GM18502 (cell line): ENCODE measurements around the gene RPGR.

Source experiments
- ATAC-seq: cut with Tn5 transposase; IDR thresholded peaks from one replicate; pipeline ENCODE4 v1.9.1; 2021; ENCODE audit warnings: mild to moderate bottlenecking; ENCODE audit not compliant: unreplicated experiment, poor library complexity

The RPGR gene

DNA sequence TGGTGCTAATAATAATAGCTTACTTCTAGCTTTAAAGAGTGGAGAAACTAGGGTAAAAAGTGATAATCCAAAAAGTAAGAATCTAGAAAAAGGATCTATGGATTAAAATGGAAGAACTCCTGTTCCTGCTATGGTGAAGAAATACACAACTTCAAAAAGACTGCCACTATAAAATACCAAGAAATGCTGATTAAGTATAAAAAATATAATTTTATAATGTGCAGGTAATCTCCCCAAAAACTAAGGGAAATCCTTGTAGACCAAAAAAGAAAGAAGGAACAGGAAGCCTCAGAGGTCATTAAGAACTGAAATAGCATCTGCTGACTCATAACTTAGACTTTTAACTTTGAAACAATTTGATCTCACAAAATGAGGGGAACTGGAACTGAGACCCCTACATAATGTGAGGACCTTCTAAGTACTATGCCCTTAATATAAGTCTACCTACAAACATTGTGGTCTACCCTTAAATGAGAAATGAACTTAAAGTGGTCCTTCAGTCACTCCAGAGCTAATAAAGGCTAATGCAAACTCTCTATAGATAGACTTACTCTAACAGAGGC, 56.1 kb downstream of the RPGR start:
- ATAC-seq, result peak; percentile 87

DNA sequence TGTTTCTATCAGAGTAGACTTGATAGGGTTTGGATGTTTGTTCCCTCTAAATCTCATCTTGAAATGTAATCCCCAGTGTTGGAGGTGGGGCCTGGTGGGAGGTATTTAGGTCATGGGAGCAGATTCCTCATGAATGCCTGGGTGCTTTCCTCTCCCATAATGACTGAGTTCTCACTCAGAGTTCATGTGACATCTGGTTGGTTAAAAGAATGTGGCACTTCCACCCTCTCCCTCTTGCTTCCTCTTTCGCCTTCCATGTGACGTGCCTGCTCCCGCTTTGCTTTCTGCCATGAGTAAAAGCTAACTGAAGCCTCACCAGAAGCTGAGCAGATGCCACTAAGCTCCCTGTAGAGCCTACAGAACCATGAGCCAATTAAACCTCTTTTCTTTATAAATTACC, 59.3 kb downstream of the RPGR start:
- no peak for ATAC-seq

DNA sequence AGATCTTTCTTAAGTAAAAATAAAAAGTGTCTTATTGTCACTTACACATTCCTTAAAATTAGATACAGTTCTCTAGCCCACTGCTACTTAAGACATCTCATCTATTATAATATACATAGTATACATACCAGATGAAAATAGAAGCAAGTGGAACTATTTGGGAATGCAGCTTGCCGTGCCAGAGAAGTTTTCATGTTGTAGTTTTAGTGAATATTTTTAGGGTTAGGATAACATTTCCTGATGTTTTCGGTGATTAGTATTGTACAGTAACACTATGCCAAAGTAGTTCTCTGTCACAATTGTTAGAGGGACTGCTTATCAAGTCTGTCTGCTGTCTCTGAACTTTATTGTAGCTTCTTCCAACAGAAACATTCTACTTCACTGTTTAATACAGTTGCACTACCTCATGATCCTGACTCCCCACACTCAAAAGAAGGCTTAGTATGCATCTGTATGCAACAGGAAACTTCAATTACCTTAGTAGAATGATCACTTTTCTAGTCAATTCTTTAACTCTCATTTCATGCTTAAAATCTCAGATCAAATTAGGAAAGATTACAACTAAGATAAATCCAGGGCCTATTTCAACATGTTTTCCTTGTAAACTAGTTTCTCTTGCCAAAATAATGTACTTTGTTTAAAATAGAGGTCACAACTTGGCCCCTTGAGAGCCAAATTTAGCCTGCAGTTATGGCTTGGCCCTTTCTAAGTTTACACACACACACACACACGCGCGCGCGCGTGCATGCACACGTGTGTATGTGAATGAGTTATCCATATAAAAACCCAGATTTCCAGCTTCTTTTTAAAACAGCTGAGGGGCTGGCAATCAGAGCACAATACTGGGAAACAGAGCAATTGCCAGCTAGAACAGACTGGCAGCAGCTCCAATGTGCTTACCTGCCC, 64.3 kb downstream of the RPGR start:
- no peak for ATAC-seq

DNA sequence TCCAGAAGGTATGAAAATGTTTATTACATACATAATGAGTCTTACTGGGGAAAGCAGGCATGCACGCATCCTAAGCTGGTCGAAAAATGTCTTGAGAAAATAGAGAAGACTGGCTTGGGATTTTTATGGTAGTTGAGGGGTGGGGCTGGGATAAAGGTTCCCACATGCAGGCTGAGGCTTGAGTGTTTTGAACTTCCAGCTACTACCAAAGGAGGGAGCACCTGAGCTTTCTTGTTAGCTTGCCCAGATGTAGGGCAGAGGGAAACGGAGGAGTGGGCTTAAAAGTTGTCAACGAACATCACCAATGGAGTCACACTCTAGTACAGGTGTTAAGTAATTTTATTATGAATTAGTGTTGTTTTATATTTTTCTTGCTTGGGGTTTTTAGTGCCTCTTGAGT, 67.1 kb downstream of the RPGR start:
- peak; percentile 66 for ATAC-seq

DNA sequence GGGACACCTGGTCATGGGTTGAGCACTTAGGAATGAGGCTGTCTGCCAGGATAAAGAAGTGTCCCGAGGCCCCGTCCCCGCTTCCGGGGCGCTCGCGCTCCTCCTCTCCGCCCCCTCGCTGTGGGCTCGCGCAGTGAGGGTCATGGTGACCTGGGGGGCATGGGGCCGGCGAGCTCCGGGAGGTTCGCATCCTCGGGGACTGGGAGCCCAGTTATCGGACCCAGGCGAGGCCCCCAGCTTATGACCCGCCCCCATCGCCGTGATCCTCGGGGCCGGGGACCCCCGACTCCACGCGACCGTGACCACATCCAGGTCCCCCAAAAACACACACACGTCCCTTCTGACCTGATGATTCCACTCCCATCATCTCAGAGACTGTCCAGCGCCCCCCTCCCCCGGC, 71.3 kb downstream of the RPGR start:
- ATAC-seq, result no peak

DNA sequence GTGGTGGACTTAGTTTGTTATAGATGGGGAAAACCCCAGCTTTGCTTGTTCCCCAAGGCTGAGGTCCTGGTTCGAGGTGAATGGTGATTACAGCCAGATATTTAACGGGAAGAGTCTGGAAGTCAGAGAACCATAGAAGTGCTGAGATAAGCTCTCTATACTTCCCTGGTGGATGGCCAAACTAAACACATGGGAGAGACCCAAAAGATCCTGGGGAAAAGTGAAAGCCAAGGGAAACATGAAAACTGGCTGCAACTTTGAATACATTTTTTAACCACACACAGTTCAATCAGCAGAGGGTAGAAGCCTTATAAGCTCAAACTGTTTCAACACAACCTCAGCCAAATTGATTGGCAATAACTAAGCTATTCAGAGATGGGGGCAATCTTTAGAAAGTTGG, 77.3 kb downstream of the RPGR start:
- ATAC-seq, result no peak

DNA sequence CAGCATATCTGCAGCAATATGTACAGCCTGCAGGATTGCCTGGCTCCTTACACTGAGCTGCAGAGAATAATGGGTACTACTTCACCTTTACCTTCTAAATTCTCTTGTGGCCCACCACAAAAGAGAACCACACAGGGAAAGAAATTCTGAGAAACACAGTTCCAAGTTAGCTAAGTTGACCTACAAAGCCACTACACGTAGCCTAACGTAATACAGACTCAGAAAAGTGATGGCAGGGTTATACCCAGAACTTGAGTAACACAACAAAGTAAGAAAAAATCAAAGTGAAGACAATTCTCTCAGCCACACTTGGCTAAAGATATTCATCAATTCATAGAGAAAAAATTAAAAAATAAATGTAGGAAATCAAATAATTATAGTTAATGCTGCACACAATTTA, 80.3 kb downstream of the RPGR start:
- no peak for ATAC-seq

DNA sequence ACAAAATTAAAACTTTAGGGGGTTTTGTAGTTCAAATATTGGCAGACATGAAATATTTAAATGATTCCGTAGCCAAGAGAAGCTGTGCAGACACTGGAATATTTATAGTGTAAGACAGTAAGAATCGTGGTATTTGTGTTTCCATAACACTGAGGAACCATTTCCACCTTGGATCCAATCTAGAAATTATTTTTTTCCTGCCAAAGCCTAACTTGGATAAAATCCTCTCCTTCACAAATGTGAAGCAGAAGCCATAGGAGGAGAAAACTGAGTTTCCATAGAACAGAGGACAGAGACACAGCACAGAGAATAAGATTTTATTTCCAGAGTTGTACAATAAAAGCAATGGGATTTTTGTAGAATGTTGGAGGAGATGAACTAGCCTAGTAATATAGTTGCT, 86.8 kb downstream of the RPGR start:
- ATAC-seq, result no peak

DNA sequence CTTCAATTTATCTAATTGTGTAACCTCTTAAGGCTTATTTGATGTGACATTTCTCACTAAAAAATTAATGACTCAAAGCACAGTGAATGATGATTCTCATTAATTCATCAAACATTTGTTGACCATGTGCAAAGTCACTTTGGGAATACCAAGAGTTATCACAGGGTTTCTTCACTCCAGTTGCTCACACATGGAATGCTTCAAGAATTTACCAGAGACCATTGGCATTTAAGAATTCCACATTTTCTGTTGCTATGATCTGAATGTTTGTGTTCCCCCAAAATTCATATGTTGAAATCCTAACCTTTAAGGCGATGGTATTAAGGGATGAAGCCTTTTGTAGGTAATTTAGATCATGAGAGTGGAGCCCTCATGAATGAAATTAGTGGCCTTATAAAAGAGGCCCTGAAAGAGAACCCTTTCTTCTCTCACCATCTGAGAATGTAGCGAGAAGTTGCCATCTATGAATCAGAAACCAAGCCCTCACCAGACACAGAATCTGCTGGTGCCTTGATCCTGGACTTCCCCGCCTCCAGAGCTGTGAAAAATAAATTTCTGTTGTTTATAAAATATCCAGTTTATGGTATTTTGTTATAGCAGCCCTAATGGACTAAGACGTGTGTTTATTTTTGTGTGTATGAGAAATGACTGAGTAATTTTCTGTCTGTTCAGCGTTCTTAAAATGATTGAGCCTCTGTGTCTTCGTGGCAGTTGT, 90.3 kb downstream of the RPGR start:
- ATAC-seq, result no peak

DNA sequence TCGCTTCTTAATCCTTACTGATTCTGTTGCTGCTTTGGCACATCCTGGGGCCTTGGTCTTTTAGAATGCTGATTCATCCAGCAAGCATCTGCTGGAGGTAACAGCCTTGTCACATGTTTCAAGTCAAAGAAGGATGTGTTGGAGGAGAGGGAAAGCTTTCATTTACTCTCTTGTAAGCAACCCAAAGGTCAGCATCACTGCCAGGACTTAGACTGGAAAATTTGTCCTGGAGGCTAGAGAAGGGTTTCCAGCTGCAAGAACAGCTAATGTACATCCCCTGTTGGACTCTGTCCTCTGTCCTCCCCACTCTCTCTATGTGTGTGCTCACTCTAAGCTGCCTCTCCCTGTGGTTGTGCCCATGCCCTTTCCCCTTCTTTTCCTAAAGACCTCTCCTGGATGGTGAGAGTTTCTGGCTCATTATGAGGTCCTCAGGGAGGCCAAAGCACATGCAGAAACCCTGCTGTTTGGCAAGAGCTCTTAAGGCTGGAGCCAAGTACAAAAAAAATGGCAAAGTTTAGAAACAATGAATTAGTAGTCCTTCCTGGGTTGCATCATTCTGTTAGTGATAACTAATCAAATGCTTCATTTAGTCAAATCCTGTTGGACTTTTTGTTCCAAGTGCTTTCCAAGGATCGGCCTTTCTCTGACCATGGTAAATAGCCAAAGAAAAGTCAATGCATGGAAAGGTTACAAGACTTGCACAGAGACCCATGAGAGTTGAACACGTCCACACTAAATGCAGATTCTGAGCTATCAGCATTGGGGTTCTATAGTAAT, 93.2 kb downstream of the RPGR start:
- no peak for ATAC-seq

DNA sequence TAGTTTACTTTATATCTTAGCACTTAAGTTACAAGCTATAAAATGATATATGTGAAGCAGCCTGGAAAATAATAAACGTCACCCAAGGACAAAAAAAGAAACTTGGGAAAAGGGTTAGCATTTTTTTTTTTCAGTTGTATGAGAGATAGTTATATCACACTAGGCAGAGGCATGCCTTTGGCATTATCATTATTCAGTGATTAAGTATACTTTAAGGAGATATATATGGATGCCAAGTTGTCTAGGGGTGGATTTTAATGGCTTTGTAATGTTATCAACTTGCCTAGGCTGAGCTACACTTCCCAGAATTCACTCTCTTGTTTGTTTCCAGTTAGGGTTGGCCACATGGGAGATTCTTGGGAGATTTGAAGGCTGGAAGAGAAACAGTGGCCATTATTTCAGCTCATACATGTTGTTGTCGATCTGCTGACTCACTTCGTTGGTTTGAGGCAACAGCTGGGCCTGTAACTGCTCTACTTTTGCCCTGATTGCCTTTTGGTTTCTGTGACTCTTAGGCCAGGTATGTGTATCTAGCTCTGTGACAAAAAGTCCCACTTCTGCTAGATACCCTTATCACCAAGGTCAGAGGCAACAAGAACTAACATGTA, 95.1 kb downstream of the RPGR start:
- no peak for ATAC-seq

DNA sequence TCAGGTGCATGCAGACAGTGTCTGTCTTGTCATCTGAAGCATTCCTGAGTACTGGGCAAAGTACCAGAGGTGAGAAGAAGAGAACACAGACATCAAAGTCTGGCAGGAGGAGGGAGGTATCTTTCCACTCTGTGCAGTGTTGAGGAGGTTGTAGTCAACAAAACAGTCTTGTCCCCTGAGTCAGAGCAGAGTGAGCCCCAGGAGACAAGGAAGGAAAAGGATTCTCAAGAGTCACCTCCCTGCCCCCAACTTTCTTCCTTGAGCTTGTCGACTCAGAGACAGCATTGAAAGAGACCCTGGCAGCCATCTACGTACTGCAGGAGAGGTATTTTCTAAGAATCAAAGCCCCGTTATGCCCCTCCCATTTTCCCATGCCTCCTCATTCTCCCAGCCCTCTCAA, 102.2 kb downstream of the RPGR start:
- no peak for ATAC-seq

DNA sequence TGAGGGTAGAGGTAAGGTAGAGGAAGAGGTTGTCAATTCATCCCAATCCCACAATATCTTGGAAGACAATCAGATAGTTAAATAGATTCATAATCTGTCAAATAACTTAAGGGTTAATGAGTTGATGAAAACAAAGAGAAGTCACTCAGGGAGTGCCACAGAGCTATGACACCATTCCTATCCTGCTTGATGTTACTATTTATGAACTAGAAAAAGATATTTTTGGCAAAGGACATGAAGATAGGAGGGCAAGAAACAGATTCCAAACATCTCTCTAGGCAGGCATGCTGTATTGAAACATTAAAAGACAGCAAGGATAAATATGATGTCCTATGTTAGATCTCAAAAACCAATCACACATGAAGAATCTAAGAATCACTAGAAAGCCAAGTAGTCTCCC, 103.1 kb downstream of the RPGR start:
- ATAC-seq, result no peak

DNA sequence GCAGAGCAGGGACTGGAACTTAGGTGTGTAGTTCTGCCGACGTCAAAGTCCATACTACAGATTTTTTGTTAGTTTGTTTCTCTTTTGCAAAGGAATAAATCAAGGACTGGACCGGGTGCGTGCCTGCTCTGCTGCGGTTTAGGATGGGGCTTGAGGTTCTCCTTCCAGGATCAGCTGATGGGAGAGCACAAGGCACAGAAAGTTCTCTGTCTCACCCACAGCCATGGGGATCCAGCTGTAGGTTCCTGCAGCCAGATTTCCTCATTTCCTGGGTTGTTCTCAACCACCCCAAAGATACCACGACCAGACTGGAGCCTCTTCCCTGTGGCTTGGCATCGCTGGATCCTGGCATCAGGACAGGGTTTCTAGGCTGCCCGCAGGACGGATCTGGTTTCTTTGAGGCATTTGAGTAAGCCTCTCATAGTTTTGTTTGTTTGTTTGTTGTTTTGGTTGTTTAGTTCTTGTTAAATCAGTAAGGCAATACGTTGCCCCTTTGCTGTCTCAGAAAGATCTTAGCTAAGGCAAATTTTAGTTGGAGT, 105.8 kb downstream of the RPGR start:
- ATAC-seq, result no peak

DNA sequence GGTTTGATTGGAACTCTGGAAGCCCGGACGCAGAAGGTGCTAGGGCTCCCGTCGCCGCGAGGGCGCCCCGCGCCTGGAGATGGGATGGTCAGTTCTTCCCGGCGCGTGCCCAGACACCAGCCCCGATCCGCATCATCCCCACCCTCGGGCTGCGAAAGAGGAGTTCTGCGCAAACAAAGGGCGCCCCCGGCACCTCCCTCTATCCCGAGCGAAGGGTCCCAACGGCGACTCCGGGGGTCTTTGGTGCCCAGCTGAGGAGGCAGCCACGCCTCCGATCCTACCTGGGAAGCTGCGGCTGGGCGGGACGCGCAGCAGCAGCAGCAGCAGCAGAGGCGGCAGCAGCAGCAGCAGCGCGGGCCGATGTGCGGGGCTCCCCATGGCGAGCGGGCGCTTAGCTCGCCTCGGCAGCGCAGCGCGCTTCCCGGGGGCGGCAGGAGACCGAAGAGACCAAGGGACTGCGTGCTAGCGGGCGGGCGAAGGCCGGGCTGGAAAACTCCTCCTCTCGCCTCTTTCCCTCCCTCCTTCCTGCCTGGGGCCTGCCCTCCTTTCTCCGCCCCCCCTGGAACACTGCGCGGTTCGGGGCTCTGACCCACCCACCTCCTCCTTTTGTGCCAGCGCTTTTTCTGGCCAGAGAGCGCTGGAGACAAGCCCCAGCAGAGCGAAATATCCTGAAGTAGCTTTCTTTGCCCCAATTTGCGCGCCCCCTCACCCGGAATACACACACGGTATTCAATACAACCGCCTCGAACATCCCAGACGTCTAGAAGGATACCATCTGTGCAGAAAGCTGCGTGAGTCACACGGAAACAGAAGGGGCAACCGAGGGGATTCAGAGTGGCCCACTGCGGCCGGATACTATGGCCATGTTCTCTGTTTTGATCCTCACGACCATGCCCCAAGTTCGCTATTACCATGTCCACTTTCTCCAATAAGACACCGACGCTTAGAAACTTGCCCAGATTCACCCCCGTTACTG, 106.6 kb downstream of the RPGR start, which contains the start of gene SRPX:
TSS of gene SRPX (minus strand) at position 457 of the 976 bp plus-strand sequence. CDS start at position 378, 79 bp downstream.
- ATAC-seq, result peak; percentile 16

DNA sequence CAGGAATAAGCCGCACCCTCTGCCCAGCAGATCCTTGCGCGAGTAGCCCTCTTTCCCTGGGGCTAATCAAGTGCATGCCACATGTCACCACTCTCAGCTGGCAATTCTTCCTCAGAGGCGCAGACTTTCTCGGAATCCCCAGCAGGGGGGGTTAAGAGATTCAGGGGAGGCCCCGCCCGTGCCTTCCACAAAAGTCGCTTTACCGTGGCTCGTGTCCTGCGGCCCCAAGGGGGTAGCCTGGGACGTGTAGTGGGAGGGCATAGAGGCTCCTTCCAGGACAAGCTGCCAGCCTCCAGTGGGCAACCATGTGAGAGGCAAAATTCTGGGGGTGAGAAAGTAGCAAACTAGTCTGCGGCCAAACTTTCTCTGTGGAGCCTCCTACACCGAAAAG, 107.3 kb downstream of the RPGR start:
- peak; percentile 82 for ATAC-seq
